M059J (cell line): ENCODE results near the gene PGLYRP4. TPM values are rescaled to one million over a fixed set of nuclear protein-coding genes. Genes with fewer than 3 reads are reported as not detected.
"Not testable (repeated sequence)": the region's sequence is repeated elsewhere in the genome, so short reads cannot be mapped to it uniquely, and the experiment has no call there.

Source experiments
- DNase-seq: peaks from one replicate; pipeline ENCODE4 v3.0.0-alpha.2; 2012; ENCODE audit warnings: low read depth
- total RNA-seq: library from RNA; depleted of rRNA; stranded (reverse); fragments of >200 nt; shearing (Covaris generic); gene quantifications from 2 replicates; pipeline ENCODE4 v1.2.3, GENCODE V29; 2014

Gene PGLYRP4
- total RNA-seq, 1 experiment from 2014 or later: not detected

DNA sequence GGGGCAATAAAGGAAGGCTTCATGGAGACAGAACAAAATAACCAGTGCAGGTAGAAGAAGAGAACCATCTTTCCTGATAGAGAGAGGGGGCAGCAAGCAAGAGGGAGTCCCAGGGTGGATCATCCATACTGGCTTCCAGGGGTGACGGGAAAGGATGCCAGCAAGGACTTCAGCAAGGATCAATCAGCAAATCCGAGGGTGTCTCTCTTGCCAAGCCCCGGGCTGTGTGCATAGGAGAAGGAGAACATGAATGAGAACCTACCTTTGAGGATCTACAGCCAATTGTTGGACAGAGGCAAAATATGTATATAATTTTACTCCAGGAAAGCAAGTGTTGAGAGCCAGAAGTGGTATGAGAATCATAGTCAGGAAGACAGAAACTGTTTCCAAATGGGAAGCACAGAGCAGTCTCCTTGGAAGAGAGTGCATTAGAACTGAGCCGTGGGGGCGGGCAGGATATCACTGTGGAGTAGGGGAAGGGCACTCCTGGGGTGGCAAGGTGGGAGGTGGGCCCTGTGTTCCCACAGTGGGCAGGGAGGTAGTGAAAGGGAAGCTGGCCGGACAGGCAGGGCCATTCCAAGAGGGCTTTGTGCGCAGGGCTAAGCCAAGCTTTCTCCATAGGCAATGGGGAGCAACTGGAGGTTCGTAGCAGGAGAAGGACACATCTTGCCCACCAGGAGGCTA is 7.9 kb upstream of the PGLYRP4 start:
- no peak for DNase-seq

DNA sequence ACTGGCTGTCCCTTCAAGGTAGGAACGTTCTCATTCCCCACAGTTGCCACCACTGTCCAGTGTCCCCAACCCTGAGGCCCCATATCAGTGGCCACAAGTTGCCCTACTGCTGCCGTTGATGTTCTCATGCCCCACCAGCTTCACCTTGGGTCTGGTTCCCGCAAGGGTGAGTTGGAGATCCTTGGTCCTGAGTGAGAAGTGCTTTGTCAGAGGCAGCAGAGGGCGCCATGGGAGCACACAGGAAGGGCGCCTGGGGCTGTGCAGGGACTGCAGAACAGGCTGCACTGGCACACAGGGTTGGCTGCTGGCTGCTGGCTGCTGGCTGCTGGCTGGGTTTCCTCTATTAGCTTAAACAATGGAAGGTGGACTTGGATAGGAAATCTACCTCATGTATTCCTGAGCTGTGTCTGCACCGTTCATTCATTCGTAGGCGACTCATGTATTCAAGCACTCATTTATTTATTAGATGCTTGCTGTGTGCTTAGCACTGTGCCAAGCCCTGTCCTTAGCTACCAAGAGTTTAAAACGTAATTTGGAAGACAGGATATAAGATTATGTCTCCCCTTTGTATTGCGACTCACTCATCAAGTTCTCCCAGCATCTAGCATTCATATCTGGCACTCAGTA is 6.9 kb upstream of the PGLYRP4 start:
- peak; percentile 63 for DNase-seq

- no peak for DNase-seq
Observed at GRCh38 chr1:153354515-153355193, 6.0 kb upstream of the PGLYRP4 start.

GRCh38 chr1:153353226-153353947 is 4.7 kb upstream of the PGLYRP4 start:
- DNase-seq: peak; percentile 19

- peak; percentile 64 for DNase-seq
Observed at GRCh38 chr1:153352523-153352922, 3.9 kb upstream of the PGLYRP4 start.

DNA sequence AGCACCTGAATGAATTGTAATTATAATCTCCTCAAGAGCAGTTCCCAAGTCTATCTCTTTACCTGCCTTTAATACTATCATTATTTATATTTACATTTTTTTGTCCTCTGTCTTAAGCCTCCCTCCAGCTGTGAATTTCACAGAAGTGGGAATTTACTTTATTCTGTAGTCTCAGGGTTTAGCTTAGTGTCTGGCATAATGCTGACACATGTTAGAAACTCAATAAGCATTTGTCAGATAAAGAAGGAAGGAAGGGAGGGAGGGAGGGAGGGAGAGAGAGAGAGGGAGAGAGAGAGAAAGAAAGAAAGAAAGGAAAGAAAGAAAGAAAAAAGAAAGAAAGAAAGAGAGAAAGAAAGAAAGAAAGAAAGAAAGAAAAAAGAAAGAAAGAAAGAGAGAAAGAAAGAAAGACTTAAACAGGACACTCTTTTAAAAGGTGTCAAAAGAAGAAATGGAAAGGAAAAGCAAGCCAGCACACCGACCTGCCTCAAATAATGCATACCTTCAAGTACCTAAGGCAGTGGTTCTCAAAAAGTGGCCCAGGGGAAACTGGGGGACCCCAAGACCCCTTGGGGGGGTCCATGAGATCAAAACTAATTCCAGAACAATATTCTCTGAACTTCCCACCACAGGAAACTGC is 1.8 kb upstream of the PGLYRP4 start:
- no peak for DNase-seq

DNA sequence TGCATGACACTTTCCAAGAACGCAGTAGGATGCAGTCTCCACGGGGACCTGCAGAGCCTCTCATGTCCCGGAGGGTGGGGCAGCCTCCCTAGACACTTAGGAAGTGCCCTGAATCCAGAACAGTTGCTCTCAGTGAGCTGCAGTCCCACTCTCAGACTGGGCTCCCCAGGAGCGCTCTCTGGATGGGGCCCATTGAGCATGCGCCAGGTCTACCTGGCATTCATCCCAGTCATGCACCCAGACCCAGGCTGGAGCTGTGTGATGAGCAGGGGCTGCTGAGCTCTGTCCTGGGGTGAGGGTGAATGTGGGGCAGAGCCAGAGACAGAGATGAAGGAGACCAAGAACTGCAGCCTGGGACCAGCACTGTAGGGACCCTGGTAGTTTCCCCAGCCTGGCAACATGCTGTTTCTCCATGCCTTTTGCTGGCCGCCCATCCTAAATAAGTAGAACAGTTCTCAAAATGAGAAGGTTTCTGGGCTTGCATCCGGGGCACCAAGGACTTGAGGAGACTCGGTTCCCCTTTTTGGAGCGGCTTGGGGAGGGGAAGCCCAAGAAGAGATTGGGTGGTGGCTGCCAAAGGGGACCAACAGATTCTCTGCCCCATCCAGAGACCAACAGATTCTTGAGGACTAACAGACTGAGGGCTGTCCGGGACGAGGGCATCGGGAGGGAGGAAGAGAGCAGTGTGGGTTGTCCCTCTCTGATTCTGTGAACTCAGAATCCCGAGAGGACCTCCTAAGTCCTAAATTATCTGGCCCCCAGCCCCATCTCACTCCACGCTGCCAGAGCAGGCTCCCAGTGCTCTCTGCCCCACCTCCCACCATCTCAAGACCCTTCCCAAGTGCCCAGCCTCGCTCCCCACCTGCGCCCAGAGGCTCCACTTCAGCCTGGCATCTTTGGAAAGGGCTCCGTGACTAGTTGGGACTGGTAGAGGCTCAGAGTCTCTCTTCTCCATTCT is 1.0 kb upstream of the PGLYRP4 start:
- DNase-seq: no peak

- no peak for DNase-seq
Observed at GRCh38 chr1:153347856-153348255, 785 bp downstream of the PGLYRP4 start.

- DNase-seq: not testable (repeated sequence)
Observed at GRCh38 chr1:153347049-153347448, 1.6 kb downstream of the PGLYRP4 start.

DNA sequence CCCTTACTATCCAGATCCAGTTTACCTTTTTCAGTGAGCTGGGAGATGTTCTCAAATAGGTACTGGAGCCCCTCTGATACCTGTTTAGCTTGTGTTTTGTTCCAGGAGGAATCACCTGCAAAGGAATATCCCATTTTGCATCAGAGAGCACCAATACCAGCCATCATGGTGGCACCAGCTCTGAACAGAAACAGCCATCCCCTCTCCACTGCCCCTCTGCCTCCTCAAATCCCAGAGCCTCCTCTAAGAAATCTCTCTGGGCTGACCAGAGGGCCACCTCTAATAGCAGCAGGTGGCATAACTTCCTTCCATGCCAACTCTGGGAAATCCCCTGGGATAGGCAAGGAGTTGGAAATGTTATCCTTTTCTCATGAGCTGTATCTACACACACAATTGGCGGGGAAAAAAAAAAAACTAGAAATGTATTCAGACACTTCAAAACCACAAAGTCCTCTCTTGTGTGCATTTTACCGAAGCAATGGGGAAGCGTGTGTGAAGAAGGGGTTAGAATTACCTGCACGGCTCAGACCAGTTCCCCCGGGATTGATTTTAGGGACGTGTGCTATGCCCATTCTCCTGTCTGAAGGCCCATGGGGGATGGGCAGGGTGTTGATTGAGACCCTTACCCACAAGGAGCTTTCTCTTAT is 2.4 kb downstream of the PGLYRP4 start:
- DNase-seq: no peak

DNA sequence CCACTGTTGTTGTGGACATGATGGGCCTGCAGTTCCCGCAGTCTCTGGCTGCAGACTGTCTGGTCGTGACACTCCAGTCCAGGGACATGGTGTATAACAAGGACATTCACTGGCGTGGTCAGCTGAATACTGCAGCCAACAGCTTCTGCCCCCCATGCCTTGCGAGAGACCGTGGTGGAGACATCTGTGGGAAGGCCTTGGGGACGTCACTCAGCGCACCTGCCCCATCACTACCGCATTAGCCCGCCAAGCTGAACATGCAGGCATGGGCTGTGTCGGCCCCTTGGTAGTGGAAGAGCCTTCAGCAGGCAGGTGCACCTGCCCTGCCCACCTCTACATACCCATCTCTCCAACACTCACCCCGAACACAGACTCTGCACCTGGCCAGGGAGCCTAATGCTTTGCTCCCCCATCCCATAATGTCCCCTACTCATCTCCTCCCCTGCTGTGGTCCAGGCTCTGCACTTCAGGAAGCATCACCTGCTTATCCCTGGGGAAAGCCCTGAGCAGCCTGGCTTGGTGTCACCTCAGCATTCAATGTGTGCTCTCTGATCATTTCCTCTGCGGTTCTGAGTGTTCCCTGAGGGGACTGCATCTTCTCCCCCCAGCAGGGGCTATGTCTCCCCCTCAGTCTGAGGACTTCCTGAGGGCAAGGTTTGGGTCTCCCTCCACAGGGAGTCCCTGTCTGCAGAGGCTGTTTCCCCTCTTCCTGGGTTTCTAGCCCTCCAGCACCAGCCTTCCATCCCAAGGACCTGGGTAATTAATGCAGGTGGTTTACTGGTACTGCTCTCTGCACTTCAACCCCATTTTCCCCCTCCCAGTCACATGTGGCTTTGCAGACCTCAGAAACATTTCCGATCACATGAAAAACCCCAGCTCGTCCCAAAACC is 3.2 kb downstream of the PGLYRP4 start:
- no peak for DNase-seq

GRCh38 chr1:153344718-153345025 is 4.0 kb downstream of the PGLYRP4 start:
- DNase-seq: no peak

- DNase-seq: no peak
Observed at GRCh38 chr1:153343811-153344717, 4.6 kb downstream of the PGLYRP4 start.

- DNase-seq: no peak
Observed at GRCh38 chr1:153343040-153343681, 5.5 kb downstream of the PGLYRP4 start.

DNA sequence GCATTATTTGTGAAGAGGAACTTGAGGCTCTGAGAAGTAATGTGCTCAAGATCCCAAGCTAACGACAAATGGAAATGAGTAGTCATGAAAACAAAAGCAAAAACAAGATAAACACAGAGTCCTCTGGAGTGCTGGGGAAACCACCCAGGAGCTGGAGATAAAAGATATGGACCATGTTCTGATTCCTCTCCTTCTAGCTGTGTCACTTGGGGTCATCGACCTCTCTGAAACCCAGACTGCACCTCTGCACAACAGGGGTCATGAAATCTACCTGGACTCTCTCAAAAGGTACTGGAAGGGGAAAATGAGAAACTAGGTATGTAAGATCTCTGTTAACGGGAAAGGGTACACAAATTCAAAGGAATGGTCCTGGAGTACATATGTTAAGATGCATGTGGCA is 6.5 kb downstream of the PGLYRP4 start:
- DNase-seq: no peak

DNA sequence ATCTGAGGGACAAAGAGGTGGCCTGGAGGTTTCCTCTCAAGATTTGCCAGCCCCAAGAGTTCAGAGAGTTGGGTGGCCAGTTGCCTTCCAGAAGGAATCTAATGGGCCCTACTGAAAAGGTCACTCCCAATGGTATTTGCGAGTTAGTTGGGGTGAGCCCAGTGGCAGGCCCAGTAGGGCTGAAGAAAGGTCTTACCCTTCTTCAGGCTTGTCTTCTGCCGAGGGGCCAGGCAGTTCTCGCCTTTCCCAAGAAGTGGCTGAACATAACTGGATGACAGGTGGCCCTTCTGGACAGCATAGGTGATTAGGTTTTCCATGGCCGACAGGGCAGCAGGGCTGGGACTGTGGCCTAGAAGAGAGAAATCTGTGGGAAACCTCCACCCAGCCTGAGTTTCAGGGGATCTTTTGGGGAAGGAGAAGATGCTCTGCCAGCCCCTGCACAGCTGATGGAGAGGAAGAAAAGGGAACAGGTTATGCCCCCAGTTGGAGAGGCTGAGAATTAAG is 7.2 kb downstream of the PGLYRP4 start:
- no peak for DNase-seq

- no peak for DNase-seq
Observed at GRCh38 chr1:153340356-153340755, 8.3 kb downstream of the PGLYRP4 start.

GRCh38 chr1:153339802-153340201 is 8.8 kb downstream of the PGLYRP4 start:
- no peak for DNase-seq
